ENCODE results near the gene BPIFB6. TPM values are rescaled to one million over a fixed set of nuclear protein-coding genes. Genes with fewer than 3 reads are reported as not detected.

BPIFB6 gene
- total and polyA plus RNA-seq, 2 donors (not counting 3 experiments of a cell fraction or from before 2014, with no cell fraction given), result not detected

GRCh38 chr20:33093582-33093981 lies 62.1 kb downstream of the BPIFB6 start:
- no peaks in the 10 kb centered on the region for H3K9me1 ChIP-seq (replicated peaks; ENCODE audit: control insufficient read depth, extremely low read depth, insufficient read depth, low read length)
- dilution Hi-C loops (cut with MboI; ENCODE audit: extremely low pct_ligation_motif_present, low sequenced_read_pairs) (no loop called here), intact Hi-C loops (cut with micrococcal nuclease) (no loop called here)
- H3K4me1 ChIP-seq (ENCODE audit: control insufficient read depth, extremely low read depth, insufficient read depth, low read length), result no peaks in the 10 kb centered on the region
- no peak overlapping the region for H3K9ac ChIP-seq (replicated peaks; ENCODE audit: extremely low read depth, insufficient read depth, low read length)
- no peaks in the 10 kb centered on the region for H4K20me1 ChIP-seq (replicated peaks; ENCODE audit: control insufficient read depth, extremely low read depth, insufficient read depth, low read length)
- no peaks in the 10 kb centered on the region for H3K79me2 ChIP-seq (ENCODE audit: control insufficient read depth, insufficient read depth, low read length)
- ChIA-PET POLR2A (no interaction called here), CTCF (interaction anchor here (1.2 kb wide), 2 partner anchors 189 to 191 kb away, joined by 3 to 4 read pairs; no protein-coding TSS in a partner anchor)
- no peak for FAIRE-seq
- no peaks in the 10 kb centered on the region for H3K27me3 ChIP-seq (ENCODE audit: control insufficient read depth in 2 of 2, insufficient read depth in 2 of 2, low read length in 2 of 2)
- H3K36me3 ChIP-seq (ENCODE audit: control insufficient read depth in 2 of 2, extremely low read depth in 1 of 2, insufficient read depth in 2 of 2, low read length in 2 of 2), result no peaks in the 10 kb centered on the region
- no peak overlapping the region for H3K4me2 ChIP-seq (ENCODE audit: insufficient read depth, low read length)
- H3K4me3 ChIP-seq (replicated peaks in 1 of 3; ENCODE audit: insufficient read depth in 1 of 3, low read depth in 1 of 3, low read length in 3 of 3), result no peak overlapping the region
- H3K27ac ChIP-seq (ENCODE audit: insufficient read depth, low read depth, low read length), result no peak overlapping the region
- no peaks in the 10 kb centered on the region for H3K9me3 ChIP-seq (replicated peaks; ENCODE audit: control insufficient read depth, insufficient read depth, low read length)
- H2AFZ ChIP-seq (ENCODE audit: low read depth, low read length), result no peak overlapping the region
- no peak for DNase-seq (ENCODE audit: low read depth, low spot score)
- BruUV-seq (replicated peaks), result no TSS peak
- TF ChIP-seq JUN (IDR thresholded peaks at IDR 0.05; ENCODE audit: borderline replicate concordance, insufficient read depth, insufficient read length, low read depth) (no peak), MAX (IDR thresholded peaks at IDR 0.05; ENCODE audit: insufficient read depth, insufficient read length) (no peak), POLR2AphosphoS5 (IDR thresholded peaks at IDR 0.05; ENCODE audit: insufficient read depth, low read depth, low read length) (no peak), GATA2 (IDR thresholded peaks at IDR 0.05; ENCODE audit: insufficient read depth, insufficient read length, low read depth, low read length) (no peak), FOS (IDR thresholded peaks at IDR 0.05; ENCODE audit: borderline replicate concordance, insufficient read depth, low read length) (no peak), POLR2A (IDR thresholded peaks at IDR 0.05; ENCODE audit: low read depth, low read length) (no peak), MYC (IDR thresholded peaks at IDR 0.05; ENCODE audit: low read depth, low read length) (no peak), CTCF (IDR thresholded peaks at IDR 0.05; ENCODE audit: extremely low read depth in 1 of 2, insufficient read depth in 1 of 2, low read depth in 1 of 2, low read length in 2 of 2) (no peak), EZH2 (IDR thresholded peaks at IDR 0.05; ENCODE audit: borderline replicate concordance, low read depth, low read length, severe bottlenecking) (no peak)

Other genes starting within 250 kb of the BPIFB6 start
- 143 and 150 TPM in 2 replicates for gene MAPRE1, start 211.7 kb upstream of the BPIFB6 start, total RNA-seq
- gene MAPRE1, start 211.7 kb upstream of the BPIFB6 start, polyA plus RNA-seq, result 46.4 and 71.6 TPM in 2 replicates
- 0.31 and 0.60 TPM in 2 replicates for gene EFCAB8, start 172.7 kb upstream of the BPIFB6 start, total RNA-seq
- gene EFCAB8, start 172.7 kb upstream of the BPIFB6 start, polyA plus RNA-seq, result 0.01 and 0.08 TPM in 2 replicates
- gene SUN5, start 27.2 kb upstream of the BPIFB6 start, total RNA-seq, result not detected in 2 replicates
- not detected in 2 replicates for gene SUN5, start 27.2 kb upstream of the BPIFB6 start, polyA plus RNA-seq
- gene BPIFB2, start 23.9 kb upstream of the BPIFB6 start, total RNA-seq, result not detected in 2 replicates
- gene BPIFB2, start 23.9 kb upstream of the BPIFB6 start, polyA plus RNA-seq, result not detected in 2 replicates
- gene BPIFB3, start 22.3 kb downstream of the BPIFB6 start, total RNA-seq, result not detected in 2 replicates
- not detected in 2 replicates for gene BPIFB3, start 22.3 kb downstream of the BPIFB6 start, polyA plus RNA-seq
- gene BPIFB4, start 48.0 kb downstream of the BPIFB6 start, total RNA-seq, result not detected in 2 replicates
- gene BPIFB4, start 48.0 kb downstream of the BPIFB6 start, polyA plus RNA-seq, result not detected in 2 replicates
- not detected in 2 replicates for gene BPIFA2, start 136.5 kb downstream of the BPIFB6 start, total RNA-seq
- gene BPIFA2, start 136.5 kb downstream of the BPIFB6 start, polyA plus RNA-seq, result not detected in 2 replicates
- gene BPIFA3, start 185.7 kb downstream of the BPIFB6 start, total RNA-seq, result not detected in 2 replicates
- gene BPIFA3, start 185.7 kb downstream of the BPIFB6 start, polyA plus RNA-seq, result not detected in 2 replicates
- gene BPIFA1, start 204.3 kb downstream of the BPIFB6 start, total RNA-seq, result not detected in 2 replicates
- gene BPIFA1, start 204.3 kb downstream of the BPIFB6 start, polyA plus RNA-seq, result not detected in 2 replicates

All from endothelial cell of umbilical vein (primary cell).